NCI-H446 treated with DMSO at 0.1 percent for 48 hours (cell line): Measurements from ENCODE around the gene BARX1.
"Not testable (repeated sequence)": the region's sequence is repeated elsewhere in the genome, so short reads cannot be mapped to it uniquely, and the experiment has no call there.

Source experiments
- DNase-seq: peaks from one replicate; lab custom pipeline; 2025; lab: John Stamatoyannopoulos, UW

The BARX1 gene

GRCh38 chr9:93965830-93966577 lies 10.8 kb upstream of the BARX1 start:
- DNase-seq, result no peak

GRCh38 chr9:93964685-93965084 lies 9.5 kb upstream of the BARX1 start:
- no peak for DNase-seq

- no peak for DNase-seq
Measured at GRCh38 chr9:93963969-93964368, 8.8 kb upstream of the BARX1 start.

- DNase-seq, result not testable (repeated sequence)
Measured at GRCh38 chr9:93963489-93963888, 8.3 kb upstream of the BARX1 start.

- DNase-seq, result no peak
Measured at GRCh38 chr9:93962561-93963440, 7.6 kb upstream of the BARX1 start.

GRCh38 chr9:93962017-93962416 lies 6.9 kb upstream of the BARX1 start:
- no peak for DNase-seq

GRCh38 chr9:93960971-93961841 lies 6.1 kb upstream of the BARX1 start:
- no peak for DNase-seq

GRCh38 chr9:93960221-93960970 lies 5.2 kb upstream of the BARX1 start:
- no peak for DNase-seq

GRCh38 chr9:93959739-93960154 lies 4.6 kb upstream of the BARX1 start:
- no peak for DNase-seq

GRCh38 chr9:93958819-93959682 lies 3.9 kb upstream of the BARX1 start:
- DNase-seq, result no peak

GRCh38 chr9:93958121-93958818 lies 3.1 kb upstream of the BARX1 start:
- no peak for DNase-seq

- no peak for DNase-seq
Measured at GRCh38 chr9:93955981-93956784, 1.0 kb upstream of the BARX1 start.

- no peak for DNase-seq
Measured at GRCh38 chr9:93954434-93955061, 607 bp downstream of the BARX1 start.

- DNase-seq, result no peak
Measured at GRCh38 chr9:93953496-93954433, 1.4 kb downstream of the BARX1 start.

GRCh38 chr9:93952784-93953495 lies 2.2 kb downstream of the BARX1 start:
- DNase-seq, result no peak

- DNase-seq, result no peak
Measured at GRCh38 chr9:93952119-93952783, 2.9 kb downstream of the BARX1 start.
